ENCODE data around the gene LYRM2.
A peak's percentile ranks its signal among the peaks of the same experiment; 100 is the strongest.

LYRM2 gene

GRCh38 chr6:89638320-89639195 is at the start of gene LYRM2:
LYRM2 (minus strand) TSS chr6:89638747; CDS start chr6:89638716, 31 bp downstream.
- Histone ChIP-seq H3K4me2 (ENCODE audit: low read depth, low read length, poor library complexity, severe bottlenecking) (peak within 1 kb of the TSS; percentile 79), H3K27me3 (ENCODE audit: low read length) (no peaks in the 10 kb centered on the region), H3K4me3 (ENCODE audit: insufficient read depth, low read length, poor library complexity, severe bottlenecking) (peak within 1 kb of the TSS; percentile 83), H3K27ac (ENCODE audit: low read depth, low read length) (peak within 1 kb of the TSS; percentile 88), H3K79me2 (ENCODE audit: insufficient read depth, low read length) (peaks cover 24% of the 10 kb centered on the region; the same call in 1 of the 2 replicates), H3K9ac (ENCODE audit: low read length) (peak within 1 kb of the TSS; percentile 79), H2AFZ (ENCODE audit: low read depth, low read length, severe bottlenecking) (peak within 1 kb of the TSS; percentile 73), H3K9me3 (ENCODE audit: insufficient read depth, low read length) (no peaks in the 10 kb centered on the region), H4K20me1 (ENCODE audit: low read depth, low read length) (no peaks in the 10 kb centered on the region), H3F3A (ENCODE audit: insufficient read depth) (peaks cover 14% of the 10 kb centered on the region), H3K36me3 (ENCODE audit: low read length) (peaks cover 17% of the 10 kb centered on the region), H3K9me2 (replicated peaks; ENCODE audit: insufficient read depth, low read length) (no peaks in the 10 kb centered on the region)
- TF ChIP-seq EZH2phosphoT487 (conservative IDR thresholded peaks at IDR 0.05; ENCODE audit: low read length) = no peak
- TF ChIP-seq, protein P1, sequence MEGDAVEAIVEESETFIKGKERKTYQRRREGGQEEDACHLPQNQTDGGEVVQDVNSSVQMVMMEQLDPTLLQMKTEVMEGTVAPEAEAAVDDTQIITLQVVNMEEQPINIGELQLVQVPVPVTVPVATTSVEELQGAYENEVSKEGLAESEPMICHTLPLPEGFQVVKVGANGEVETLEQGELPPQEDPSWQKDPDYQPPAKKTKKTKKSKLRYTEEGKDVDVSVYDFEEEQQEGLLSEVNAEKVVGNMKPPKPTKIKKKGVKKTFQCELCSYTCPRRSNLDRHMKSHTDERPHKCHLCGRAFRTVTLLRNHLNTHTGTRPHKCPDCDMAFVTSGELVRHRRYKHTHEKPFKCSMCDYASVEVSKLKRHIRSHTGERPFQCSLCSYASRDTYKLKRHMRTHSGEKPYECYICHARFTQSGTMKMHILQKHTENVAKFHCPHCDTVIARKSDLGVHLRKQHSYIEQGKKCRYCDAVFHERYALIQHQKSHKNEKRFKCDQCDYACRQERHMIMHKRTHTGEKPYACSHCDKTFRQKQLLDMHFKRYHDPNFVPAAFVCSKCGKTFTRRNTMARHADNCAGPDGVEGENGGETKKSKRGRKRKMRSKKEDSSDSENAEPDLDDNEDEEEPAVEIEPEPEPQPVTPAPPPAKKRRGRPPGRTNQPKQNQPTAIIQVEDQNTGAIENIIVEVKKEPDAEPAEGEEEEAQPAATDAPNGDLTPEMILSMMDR (IDR thresholded peaks at IDR 0.05; ENCODE audit: insufficient read depth, low read length, poor library complexity, severe bottlenecking) = no peak

DNA sequence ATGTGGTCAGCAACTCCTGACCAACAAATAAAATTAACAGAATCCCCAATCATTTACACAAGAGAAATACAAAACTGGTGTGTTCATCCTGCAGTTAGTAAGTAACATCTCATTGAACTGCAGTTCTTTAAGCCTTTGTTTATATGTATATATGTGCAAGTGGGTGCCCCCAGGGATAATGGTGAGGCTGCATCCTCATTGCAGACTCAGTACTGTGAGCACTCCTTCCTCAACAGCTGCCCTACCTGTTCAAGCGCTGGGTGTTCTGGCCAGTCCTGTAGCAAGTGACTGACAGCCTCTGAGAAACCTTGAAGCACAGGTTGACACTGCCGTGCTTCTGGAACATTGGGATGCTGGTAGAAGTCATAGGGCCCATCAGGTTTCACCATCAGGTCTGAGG is 49.8 kb upstream of the LYRM2 start:
- TF ChIP-seq, protein P1 (IDR thresholded peaks at IDR 0.05; ENCODE audit: insufficient read depth, low read length, poor library complexity, severe bottlenecking) = no peak
- TF ChIP-seq EZH2phosphoT487 (conservative IDR thresholded peaks at IDR 0.05; ENCODE audit: low read length) = no peak
- Histone ChIP-seq H3K27ac (ENCODE audit: low read depth, low read length) (no peak overlapping the region), H4K20me1 (ENCODE audit: low read depth, low read length) (no peaks in the 10 kb centered on the region), H3K79me2 (ENCODE audit: insufficient read depth, low read length) (no peaks in the 10 kb centered on the region), H3K4me3 (ENCODE audit: insufficient read depth, low read length, poor library complexity, severe bottlenecking) (no peak overlapping the region), H3K9me3 (ENCODE audit: insufficient read depth, low read length) (no peaks in the 10 kb centered on the region), H3K4me2 (ENCODE audit: low read depth, low read length, poor library complexity, severe bottlenecking) (no peak overlapping the region), H3K9ac (ENCODE audit: low read length) (no peak overlapping the region), H3K27me3 (ENCODE audit: low read length) (no peaks in the 10 kb centered on the region), H3K9me2 (replicated peaks; ENCODE audit: insufficient read depth, low read length) (no peaks in the 10 kb centered on the region), H3K36me3 (ENCODE audit: low read length) (peaks cover 36% of the 10 kb centered on the region), H2AFZ (ENCODE audit: low read depth, low read length, severe bottlenecking) (no peak overlapping the region), H3F3A (ENCODE audit: insufficient read depth) (no peaks in the 10 kb centered on the region)

DNA sequence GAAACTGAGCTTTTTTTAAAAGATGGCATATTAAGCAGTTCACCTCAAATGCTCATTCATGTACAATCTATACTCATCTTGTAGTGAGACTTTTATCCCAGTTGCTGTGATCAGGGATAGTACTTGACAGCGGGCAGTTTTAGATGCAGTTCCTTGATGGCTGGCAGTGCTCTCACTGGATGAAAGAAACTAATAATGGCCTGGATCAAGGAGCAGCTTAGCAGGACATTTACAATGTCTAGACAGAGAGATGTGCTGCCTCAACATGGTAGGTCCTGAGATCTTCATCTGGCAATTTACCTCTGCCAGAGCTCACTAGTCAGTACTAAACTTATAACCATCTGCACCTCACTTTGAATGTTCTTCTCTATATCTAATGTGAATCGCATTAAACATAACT is 46.8 kb upstream of the LYRM2 start:
- Histone ChIP-seq H3K9me3 (ENCODE audit: insufficient read depth, low read length) (no peaks in the 10 kb centered on the region), H3K4me2 (ENCODE audit: low read depth, low read length, poor library complexity, severe bottlenecking) (no peak overlapping the region), H3K27me3 (ENCODE audit: low read length) (no peaks in the 10 kb centered on the region), H4K20me1 (ENCODE audit: low read depth, low read length) (no peaks in the 10 kb centered on the region), H3K4me3 (ENCODE audit: insufficient read depth, low read length, poor library complexity, severe bottlenecking) (no peak overlapping the region), H3F3A (ENCODE audit: insufficient read depth) (no peaks in the 10 kb centered on the region), H3K36me3 (ENCODE audit: low read length) (peaks cover 26% of the 10 kb centered on the region; the same call in 1 of the 2 replicates), H2AFZ (ENCODE audit: low read depth, low read length, severe bottlenecking) (no peak overlapping the region), H3K9me2 (replicated peaks; ENCODE audit: insufficient read depth, low read length) (no peaks in the 10 kb centered on the region), H3K27ac (ENCODE audit: low read depth, low read length) (no peak overlapping the region), H3K79me2 (ENCODE audit: insufficient read depth, low read length) (no peaks in the 10 kb centered on the region), H3K9ac (ENCODE audit: low read length) (no peak overlapping the region)
- TF ChIP-seq, protein P1 (IDR thresholded peaks at IDR 0.05; ENCODE audit: insufficient read depth, low read length, poor library complexity, severe bottlenecking) = no peak
- TF ChIP-seq EZH2phosphoT487 (conservative IDR thresholded peaks at IDR 0.05; ENCODE audit: low read length) = no peak

All from SU-DHL-6 (cell line).